Fibroblast of the conjunctiva (primary cell): Measurements from ENCODE around the gene GNLY.

ENCODE experiments used
- DNase-seq: peaks from one replicate; pipeline ENCODE4 v3.0.0-alpha.2; 2010; ENCODE audit warnings: low read depth

Gene GNLY

GRCh38 chr2:85684806-85685205 lies 9.4 kb upstream of the GNLY start:
- DNase-seq = no peak

DNA sequence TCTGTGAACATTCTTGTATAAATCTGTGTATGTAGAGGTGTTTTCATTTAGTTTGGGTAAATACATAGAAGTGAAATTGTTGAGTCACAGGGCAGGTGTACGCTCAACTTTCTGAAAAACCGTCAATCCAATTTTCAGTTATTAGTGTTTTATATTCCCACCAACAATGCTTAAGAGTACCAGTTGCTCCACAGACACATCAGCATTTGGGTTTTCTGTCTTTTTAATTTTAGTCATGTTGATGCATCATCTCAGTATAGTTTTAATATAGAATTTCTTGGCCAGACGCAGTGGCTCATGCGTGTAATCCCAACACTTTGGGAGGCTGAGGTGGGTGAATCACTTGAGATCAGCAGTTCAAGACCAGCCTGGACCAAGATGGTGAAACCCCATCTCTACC lies 3.2 kb upstream of the GNLY start:
- DNase-seq = no peak

DNA sequence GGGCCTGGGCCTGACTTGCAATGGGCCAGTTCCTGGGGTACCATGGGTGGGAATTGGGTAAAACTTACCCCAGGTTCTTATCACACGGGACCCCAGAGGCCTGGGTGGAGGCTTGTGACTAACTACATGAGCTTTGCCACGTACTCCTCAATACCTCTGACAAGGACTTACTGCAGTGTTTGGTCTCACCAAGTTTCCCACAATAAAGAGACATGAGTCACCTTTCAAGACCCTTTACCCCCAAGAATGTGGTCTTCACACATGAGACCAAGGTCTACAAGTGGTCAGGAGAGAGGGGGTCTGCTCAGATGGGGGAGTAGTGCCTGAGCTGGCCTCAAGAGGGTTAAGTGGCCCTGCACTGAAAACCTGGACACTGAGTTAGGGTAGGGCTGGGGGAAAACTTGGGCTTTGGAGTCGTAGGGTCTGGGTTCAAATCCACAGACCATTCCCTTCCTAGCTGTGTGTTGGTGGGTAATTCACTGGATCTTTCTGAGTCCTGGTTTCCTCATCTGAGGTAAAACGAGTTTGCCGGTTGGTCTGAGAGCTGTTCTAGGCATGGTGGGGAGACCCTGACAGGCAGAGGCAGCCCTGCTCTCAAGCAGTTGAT lies 2.0 kb upstream of the GNLY start:
- no peak for DNase-seq

DNA sequence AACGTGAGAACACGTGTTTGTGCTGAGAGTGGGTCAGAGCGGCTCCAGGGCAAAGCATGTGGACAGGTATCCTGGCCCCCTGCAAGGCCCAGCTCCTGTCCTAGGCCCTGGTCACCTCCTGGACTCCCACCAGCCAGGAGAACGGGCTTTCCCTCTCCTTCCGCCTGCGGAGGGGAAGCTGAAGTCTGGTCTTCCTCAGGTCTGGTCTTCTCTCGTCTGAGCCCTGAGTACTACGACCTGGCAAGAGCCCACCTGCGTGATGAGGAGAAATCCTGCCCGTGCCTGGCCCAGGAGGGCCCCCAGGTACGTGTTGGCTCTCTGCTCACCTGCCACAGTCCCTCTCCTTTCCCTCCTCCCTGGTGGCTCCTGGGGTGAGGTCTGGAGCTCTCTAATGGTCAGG lies 963 bp downstream of the GNLY start:
- no peak for DNase-seq

DNA sequence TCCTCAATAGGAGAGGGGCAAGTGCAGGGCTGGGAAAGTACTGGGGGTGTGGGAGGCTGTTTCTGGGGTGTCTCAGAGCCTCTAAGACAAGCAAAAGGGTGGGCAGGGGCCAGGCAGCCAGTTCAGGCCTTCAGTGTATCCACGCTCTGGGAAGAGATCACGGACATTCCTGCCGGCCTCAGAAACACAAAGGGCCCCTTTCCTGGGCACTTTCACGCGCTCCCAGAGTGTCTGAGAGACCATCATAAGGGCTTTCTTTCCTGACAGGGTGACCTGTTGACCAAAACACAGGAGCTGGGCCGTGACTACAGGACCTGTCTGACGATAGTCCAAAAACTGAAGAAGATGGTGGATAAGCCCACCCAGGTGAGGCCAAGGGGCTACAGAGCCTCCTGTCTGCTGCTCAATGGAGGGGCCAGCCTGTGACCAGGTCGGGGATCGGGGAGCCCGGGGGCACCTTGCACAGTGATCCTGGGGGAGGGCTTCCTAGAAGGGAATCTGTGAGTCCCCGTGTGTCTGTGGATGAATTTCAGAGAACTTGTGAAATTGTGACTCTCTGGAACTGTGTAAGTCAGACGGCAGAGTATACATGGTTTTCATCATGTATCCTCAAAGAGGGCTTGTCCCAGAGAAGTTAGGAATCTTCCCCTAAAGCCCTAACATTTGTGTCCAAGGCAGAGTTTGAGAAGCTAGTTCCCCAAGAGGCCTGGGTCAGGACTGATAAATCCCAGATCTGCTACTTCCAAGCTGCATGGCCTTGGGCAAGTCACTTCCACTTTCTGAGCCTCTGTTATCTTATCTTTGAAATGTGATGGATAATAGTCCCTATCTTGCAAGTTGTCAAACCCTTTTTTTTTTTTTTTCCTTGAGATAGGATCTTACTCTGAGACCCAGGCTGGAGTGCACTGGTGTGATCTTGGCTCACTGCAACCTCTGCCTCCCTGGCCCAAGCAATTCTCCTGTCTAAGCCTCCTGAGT lies 1.8 kb downstream of the GNLY start:
- DNase-seq = no peak

- no peak for DNase-seq
Observed at GRCh38 chr2:85697096-85697495, 2.9 kb downstream of the GNLY start.

- no peak for DNase-seq
Observed at GRCh38 chr2:85697716-85698115, 3.6 kb downstream of the GNLY start.

GRCh38 chr2:85698184-85698879 lies 4.2 kb downstream of the GNLY start:
- DNase-seq = no peak

DNA sequence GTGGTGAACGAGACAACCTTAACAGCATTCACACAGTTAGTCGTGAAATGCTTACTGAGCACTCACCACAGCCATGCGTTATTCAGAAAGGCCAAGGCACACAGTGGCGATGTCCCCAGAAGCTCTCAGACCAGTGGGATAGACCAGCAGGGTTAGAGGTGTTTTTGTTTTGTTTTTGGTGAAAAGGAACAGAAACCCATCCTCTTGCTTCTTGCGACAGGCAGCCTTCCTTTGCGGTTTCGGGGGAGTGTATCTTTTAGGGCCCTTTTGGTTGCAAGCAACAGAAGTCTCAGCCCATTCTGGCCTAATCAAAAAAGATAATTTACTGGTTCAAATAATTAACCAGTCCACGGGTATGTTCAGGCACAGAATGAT lies 4.7 kb downstream of the GNLY start:
- DNase-seq = no peak

DNA sequence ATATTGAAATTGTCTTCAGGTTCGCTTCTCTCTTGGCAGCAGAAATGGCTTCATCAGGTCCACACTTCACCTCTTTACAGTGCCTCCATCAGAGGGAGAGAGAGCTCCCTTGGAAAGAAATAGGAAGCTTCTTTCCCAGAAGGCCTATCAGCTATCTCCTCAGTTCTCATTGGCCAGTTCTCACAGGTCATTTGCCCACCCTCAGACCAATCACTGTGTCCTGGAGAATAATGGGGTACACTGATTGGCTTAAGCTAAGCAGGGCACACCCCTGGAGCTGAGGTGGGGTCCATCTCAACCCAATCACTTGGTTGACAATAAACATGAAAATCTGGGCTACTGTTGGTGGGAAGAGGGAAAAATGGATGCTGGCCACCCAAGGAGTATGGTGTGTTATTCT lies 5.2 kb downstream of the GNLY start:
- DNase-seq = no peak

- peak; percentile 58 for DNase-seq
Observed at GRCh38 chr2:85702172-85702571, 8.0 kb downstream of the GNLY start.

GRCh38 chr2:85702800-85703199 lies 8.6 kb downstream of the GNLY start:
- DNase-seq = no peak

GRCh38 chr2:85703329-85703728 lies 9.2 kb downstream of the GNLY start:
- no peak for DNase-seq

- DNase-seq = no peak
Observed at GRCh38 chr2:85704038-85704437, 9.9 kb downstream of the GNLY start.

DNA sequence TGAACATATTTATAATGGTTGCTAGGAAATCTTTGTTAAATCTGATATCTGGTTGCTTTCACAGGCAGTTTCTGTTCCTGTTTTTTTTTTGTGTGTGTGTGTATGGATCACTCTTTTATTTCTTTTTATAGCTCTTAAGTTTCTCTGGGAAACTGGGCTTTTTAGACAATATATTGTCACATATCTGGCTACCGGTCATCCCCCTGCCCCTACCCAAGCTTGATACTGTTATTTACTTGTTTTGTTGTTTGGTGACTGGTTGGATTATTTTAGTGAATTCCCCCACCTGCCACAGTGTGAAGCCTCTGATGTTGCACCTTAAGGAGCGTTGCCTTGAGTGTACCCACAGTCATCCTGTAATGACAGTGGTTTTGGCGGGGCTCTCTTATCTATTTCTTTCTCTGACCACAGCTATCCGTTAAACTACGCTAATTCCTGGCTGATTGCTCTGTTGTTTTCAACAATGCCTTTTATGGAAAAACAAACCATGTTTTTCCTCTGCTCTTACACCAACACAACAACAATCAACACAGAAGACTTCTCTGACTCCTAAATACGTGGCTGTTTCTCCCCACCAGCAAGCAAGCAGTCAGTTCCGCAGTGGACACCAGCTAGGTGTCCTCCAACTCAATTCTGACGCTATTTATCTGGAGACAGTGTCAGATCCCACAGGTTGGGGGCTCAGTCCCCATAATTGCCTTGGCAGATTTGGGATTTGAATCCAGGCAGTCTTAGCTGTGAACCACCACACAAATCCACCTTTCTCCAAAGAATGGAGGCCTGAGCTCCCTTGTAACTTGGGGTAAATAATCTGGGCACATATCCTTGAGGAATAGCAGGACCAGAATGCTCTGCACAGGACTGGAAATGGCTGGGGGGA lies 10.9 kb downstream of the GNLY start:
- DNase-seq = no peak

- peak; percentile 97 for DNase-seq
Observed at GRCh38 chr2:85705680-85706039, 11.5 kb downstream of the GNLY start.

DNA sequence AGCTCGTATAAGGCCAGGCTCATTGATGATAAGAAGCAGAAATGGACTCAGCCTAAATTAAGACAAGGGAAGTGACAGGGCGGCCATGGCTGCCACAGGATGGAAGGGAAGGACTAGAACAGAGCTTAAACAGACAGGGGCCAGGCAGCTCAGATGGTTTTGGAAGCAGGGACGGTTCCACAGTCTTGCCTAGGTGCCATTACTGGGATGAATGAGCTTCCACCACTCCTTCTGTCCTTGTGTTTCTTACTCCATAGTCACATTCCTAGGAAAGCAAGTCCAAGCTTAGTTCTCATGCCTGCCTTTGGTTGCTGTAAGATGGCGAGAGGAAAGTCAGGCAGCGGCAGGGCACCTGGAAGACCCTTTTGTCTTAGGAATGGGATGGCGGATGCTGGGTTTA lies 11.9 kb downstream of the GNLY start:
- DNase-seq = no peak

GRCh38 chr2:85706599-85707296 lies 12.6 kb downstream of the GNLY start:
- no peak for DNase-seq

DNA sequence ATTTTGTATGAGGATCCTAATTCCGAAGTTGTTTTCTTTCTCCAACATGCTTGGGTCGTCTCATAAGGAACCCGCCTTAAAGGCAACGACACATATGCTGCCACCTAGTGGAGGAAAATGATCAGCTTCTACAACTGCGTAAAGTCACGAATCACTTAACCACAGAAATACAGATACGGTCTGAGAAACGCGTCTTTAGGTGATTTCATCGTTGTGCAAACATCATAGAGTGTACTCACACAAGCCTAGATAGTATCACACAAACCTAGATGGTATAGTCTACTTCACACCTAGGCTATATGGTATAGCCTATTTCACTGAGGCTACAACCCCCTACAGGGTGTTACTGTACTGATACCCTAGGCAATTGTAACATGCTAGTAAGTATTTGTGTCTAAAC lies 13.1 kb downstream of the GNLY start:
- DNase-seq = peak; percentile 87

DNA sequence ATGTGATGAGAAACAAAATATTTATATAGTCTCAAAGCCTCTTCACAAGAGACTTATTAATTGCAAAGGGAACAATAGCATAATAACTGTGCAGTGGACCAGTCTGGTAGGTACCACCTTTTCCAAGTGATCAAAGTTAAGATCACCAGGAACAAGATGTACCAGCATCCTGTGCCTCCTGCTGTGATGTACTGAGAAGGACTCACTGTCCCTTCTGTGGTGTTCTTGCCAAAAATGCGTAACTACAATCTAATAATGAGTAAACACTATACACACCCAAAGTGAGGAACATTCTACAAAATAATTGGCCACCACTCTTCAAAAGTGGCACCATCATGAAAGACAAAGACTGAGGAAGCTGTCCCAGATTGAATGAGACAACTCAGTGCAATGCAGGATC lies 14.5 kb downstream of the GNLY start:
- no peak for DNase-seq

DNA sequence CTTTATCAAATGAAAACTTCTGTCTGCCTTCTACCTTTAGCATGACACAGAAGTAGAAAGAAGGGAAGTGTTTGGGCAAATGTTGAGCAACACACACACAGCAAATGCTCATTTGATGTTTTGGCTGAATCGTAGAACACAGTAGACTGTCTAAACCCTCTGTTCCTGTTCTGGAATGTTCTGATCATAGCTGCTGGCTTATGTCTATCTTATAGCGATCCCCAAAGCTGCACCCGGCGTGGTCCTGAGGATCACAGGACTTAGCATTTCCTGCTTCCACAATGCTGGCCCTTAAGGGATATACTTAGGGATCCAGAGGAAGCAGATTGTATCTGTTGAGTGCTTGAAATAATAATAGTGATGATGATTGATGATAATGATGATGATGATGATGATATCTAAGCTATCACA lies 15.2 kb downstream of the GNLY start:
- DNase-seq = no peak
